HG02798 (cell line): ENCODE data around the gene FAM163B.

Source experiments
- ATAC-seq: cut with Tn5 transposase; IDR thresholded peaks from one replicate; pipeline ENCODE4 v1.9.1; 2021; ENCODE audit warnings: mild to moderate bottlenecking; ENCODE audit not compliant: unreplicated experiment, poor library complexity

FAM163B gene

GRCh38 chr9:133609311-133610098 lies at the start of gene FAM163B:
FAM163B (minus strand) TSS chr9:133609389; CDS start chr9:133580223, 29,166 bp downstream.
- ATAC-seq = no peak

- ATAC-seq = no peak
Measured at GRCh38 chr9:133657120-133657661, 48.0 kb upstream of the FAM163B start.

GRCh38 chr9:133656211-133657119 lies 47.3 kb upstream of the FAM163B start:
- no peak for ATAC-seq

GRCh38 chr9:133655701-133656100 lies 46.5 kb upstream of the FAM163B start:
- ATAC-seq = no peak

GRCh38 chr9:133654736-133655657 lies 45.8 kb upstream of the FAM163B start:
- ATAC-seq = no peak

- ATAC-seq = no peak
Measured at GRCh38 chr9:133653638-133654037, 44.4 kb upstream of the FAM163B start.

- ATAC-seq = no peak
Measured at GRCh38 chr9:133650026-133650425, 40.8 kb upstream of the FAM163B start.

GRCh38 chr9:133649194-133649593 lies 40.0 kb upstream of the FAM163B start:
- ATAC-seq = no peak

- ATAC-seq = no peak
Measured at GRCh38 chr9:133647765-133648469, 38.7 kb upstream of the FAM163B start.

GRCh38 chr9:133647148-133647547 lies 38.0 kb upstream of the FAM163B start:
- ATAC-seq = no peak

GRCh38 chr9:133645021-133645765 lies 36.0 kb upstream of the FAM163B start:
- ATAC-seq = no peak

GRCh38 chr9:133643978-133644760 lies 35.0 kb upstream of the FAM163B start:
- ATAC-seq = no peak

GRCh38 chr9:133643362-133643755 lies 34.2 kb upstream of the FAM163B start:
- no peak for ATAC-seq

GRCh38 chr9:133642708-133643361 lies 33.6 kb upstream of the FAM163B start:
- ATAC-seq = no peak

GRCh38 chr9:133641861-133642595 lies 32.8 kb upstream of the FAM163B start:
- no peak for ATAC-seq

- no peak for ATAC-seq
Measured at GRCh38 chr9:133641396-133641655, 32.1 kb upstream of the FAM163B start.
